ENCODE data around the gene HNRNPLL. TPM values are rescaled to one million over a fixed set of nuclear protein-coding genes. Genes with fewer than 3 reads are reported as not detected.

Gene HNRNPLL
- total RNA-seq, 2 donors from 2014 or later, result 60.1 to 64.7 TPM

GRCh38 chr2:38557217-38557616, 45.5 kb downstream of the HNRNPLL start:
- peaks cover 9% of the 10 kb centered on the region for H3K36me3 ChIP-seq
- H3K4me1 ChIP-seq (ENCODE audit: control insufficient read depth in 1 of 2, low read depth in 2 of 2), result no peaks in the 10 kb centered on the region
- no peaks in the 10 kb centered on the region for H3K9me3 ChIP-seq
- H3K27ac ChIP-seq, result no peak overlapping the region
- no peak for ATAC-seq (ENCODE audit: insufficient number of reproducible peaks, low FRiP score, low read depth)
- H3K27me3 ChIP-seq (replicated peaks; ENCODE audit: insufficient read depth), result no peaks in the 10 kb centered on the region
- DNase-seq (ENCODE audit: low spot score), result no peak
- TF ChIP-seq CTCF (IDR thresholded peaks at IDR 0.05), result no peak
- H3K4me3 ChIP-seq, result no peak overlapping the region

GRCh38 chr2:38556006-38556801, 46.5 kb downstream of the HNRNPLL start:
- Histone ChIP-seq H3K27me3 (replicated peaks; ENCODE audit: insufficient read depth) (no peaks in the 10 kb centered on the region), H3K4me3 (no peak overlapping the region), H3K27ac (no peak overlapping the region), H3K4me1 (ENCODE audit: control insufficient read depth in 1 of 2, low read depth in 2 of 2) (no peaks in the 10 kb centered on the region), H3K9me3 (no peaks in the 10 kb centered on the region), H3K36me3 (peaks cover 7% of the 10 kb centered on the region)
- ATAC-seq (ENCODE audit: insufficient number of reproducible peaks, low FRiP score, low read depth), result no peak
- TF ChIP-seq CTCF (IDR thresholded peaks at IDR 0.05), result no peak
- no peak for DNase-seq (ENCODE audit: low spot score)

GRCh38 chr2:38554973-38555595, 47.6 kb downstream of the HNRNPLL start:
- Histone ChIP-seq H3K27me3 (replicated peaks; ENCODE audit: insufficient read depth) (no peaks in the 10 kb centered on the region), H3K4me1 (ENCODE audit: control insufficient read depth in 1 of 2, low read depth in 2 of 2) (no peaks in the 10 kb centered on the region), H3K27ac (no peak overlapping the region), H3K36me3 (no peaks in the 10 kb centered on the region), H3K4me3 (no peak overlapping the region), H3K9me3 (no peaks in the 10 kb centered on the region)
- ATAC-seq (ENCODE audit: insufficient number of reproducible peaks, low FRiP score, low read depth) (no peak), DNase-seq (ENCODE audit: low spot score) (no peak)
- TF ChIP-seq CTCF (IDR thresholded peaks at IDR 0.05), result peak; percentile 26

GRCh38 chr2:38553554-38553953, 49.2 kb downstream of the HNRNPLL start:
- Histone ChIP-seq H3K36me3 (no peaks in the 10 kb centered on the region), H3K4me1 (ENCODE audit: control insufficient read depth in 1 of 2, low read depth in 2 of 2) (no peaks in the 10 kb centered on the region), H3K27me3 (replicated peaks; ENCODE audit: insufficient read depth) (no peaks in the 10 kb centered on the region), H3K4me3 (no peak overlapping the region), H3K27ac (no peak overlapping the region), H3K9me3 (no peaks in the 10 kb centered on the region)
- DNase-seq (ENCODE audit: low spot score) (no peak), ATAC-seq (ENCODE audit: insufficient number of reproducible peaks, low FRiP score, low read depth) (no peak)
- no peak for TF ChIP-seq CTCF (IDR thresholded peaks at IDR 0.05)

- Histone ChIP-seq H3K27ac (no peak overlapping the region), H3K9me3 (no peaks in the 10 kb centered on the region), H3K36me3 (no peaks in the 10 kb centered on the region), H3K4me3 (no peak overlapping the region), H3K4me1 (ENCODE audit: control insufficient read depth in 1 of 2, low read depth in 2 of 2) (no peaks in the 10 kb centered on the region), H3K27me3 (replicated peaks; ENCODE audit: insufficient read depth) (no peaks in the 10 kb centered on the region)
- no peak for TF ChIP-seq CTCF (IDR thresholded peaks at IDR 0.05)
- ATAC-seq (ENCODE audit: insufficient number of reproducible peaks, low FRiP score, low read depth) (no peak), DNase-seq (ENCODE audit: low spot score) (no peak)
Measured at GRCh38 chr2:38552259-38552658, 50.5 kb downstream of the HNRNPLL start.

All from thoracic aorta (tissue), 2 donors.